Stimulated activated naive CD4-positive, alpha-beta T cell (primary cell): Measurements from ENCODE around the gene CHST1.

ENCODE experiments used
- DNase-seq, 6 experiments: peaks; one replicate each; lab custom pipeline; 2025; lab: John Stamatoyannopoulos, UW

CHST1 gene

DNA sequence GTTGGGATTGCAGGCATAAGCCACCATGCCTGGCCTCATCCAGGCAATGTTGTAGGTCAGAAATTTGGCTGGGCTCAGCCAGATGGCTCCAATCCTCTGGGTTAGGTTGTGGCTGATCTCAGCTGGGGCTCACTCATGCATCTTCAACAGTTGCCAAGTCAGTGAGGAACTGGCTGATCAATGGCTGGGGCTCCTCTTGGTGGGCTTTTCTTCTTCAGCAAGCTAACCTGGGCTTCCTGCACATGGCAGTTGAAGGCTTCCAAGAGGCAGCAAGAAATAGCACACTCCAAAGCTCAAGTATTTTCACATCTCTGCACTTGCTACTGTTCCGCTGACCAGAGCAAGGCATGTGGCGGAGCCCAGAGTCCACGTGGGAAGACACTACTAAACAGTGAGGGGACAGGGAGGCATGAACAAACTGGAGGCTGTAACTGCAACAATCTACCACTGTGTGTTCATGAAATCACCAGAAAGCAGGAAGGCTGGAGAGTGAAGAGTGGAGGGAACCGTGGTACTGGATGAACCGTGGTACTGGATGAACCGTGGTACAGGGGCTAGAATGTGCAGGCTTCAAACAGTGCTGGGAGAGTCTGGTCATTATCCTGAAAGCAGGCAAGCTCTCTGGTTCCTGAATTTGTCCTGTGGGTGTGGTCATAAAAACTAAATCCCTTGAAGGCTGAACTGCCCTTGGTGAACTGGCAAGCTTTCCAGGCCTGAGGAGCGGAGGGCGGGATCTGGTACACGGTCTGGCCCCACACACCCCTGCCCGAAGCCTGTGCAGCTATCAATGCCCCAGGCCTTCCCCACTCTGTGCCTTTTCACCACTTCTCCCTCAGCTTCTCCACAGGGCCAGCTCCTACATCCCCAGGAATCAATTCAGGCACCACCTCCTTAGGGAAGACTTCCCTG, 20.2 kb downstream of the CHST1 start:
- no peak for DNase-seq

DNA sequence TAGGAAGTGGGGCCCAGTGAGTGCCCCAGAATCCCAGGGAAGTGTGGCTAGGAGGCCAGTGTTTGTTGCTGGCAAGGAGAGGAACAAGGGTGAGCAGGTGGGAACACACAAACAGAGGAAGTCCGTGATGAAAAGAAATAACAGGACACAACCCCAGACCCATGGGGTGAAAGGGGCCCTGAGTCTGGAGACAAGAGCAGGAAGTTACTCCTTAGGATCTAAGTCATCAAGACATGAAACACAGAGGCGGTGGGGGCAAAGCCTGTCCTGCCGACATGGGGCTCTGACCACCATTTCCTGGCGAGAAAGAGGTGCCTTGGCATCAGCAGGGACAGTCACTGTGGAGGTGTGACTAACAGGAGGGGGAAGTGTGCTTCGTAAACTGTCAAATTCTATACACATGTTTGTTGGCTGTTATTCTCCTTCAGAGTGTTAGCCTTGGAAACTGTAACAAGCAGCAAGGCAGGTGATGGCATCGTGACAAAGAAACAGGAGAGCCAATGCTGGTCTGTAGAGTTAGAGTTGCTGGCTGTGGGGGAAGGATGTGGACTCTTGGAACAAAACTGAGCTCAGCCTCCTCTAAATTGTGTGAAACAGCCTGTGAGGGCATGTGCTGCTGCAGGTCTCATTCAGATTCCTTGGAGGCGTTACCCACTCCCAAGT, 21.7 kb downstream of the CHST1 start:
- DNase-seq, result no peak

DNA sequence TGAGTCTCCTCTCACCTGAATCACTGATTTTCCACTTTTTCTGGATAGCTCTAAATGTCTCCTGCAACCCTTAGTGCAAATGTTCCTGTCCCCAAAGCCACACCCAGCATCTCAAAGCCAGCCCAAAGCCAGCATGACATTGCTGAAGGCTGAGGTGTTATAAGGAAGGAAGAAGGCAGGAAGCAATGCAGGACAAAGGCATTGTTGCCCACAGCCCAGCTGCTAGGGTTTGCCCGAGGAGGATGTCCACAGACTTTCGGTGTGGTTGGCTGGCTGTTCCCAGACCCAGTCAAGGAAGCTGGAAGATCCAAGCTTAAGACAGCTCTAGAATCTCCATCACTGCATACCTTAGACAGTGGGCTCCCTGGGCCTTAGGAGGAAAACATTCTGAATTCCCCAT, 23.5 kb downstream of the CHST1 start:
- no peak for DNase-seq

DNA sequence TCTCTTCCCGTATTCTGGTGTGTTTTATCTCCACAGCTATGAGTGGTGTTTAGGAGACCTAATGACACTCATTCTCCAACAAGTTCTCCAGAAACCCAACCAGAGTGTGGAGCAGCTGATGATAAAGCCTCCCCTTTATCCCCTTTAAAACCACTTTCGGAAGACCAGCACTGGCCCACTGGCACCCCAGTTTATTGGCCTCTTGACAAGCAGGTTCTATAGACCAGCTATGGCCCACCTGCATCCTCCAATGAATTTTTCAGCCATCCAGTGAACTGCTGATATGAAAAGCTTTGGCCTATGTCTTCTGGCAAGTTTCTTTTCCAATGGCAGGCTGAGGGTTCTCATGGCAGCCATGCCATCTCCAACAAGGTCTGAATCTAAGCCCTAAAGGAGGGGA, 27.4 kb downstream of the CHST1 start:
- DNase-seq, result no peak

DNA sequence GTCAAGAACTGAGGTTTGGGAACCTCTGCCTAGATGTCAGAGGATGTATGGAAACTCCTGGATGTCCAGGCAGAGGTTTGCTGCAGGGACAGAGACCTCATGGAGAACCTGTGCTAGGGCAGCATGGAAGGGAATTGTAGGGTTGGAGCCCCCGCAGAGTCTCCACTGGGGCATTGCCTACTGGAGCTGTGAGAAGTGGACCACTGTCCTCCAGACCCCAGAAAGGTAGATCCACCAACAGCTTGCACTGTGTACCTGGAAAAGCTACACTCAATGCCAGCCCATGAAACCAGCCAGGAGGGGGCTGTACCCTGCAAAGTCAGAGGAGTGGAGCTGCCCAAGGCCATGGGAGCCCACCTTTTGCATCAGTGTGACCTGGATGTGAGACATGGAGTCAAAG, 29.5 kb downstream of the CHST1 start:
- no peak for DNase-seq

DNA sequence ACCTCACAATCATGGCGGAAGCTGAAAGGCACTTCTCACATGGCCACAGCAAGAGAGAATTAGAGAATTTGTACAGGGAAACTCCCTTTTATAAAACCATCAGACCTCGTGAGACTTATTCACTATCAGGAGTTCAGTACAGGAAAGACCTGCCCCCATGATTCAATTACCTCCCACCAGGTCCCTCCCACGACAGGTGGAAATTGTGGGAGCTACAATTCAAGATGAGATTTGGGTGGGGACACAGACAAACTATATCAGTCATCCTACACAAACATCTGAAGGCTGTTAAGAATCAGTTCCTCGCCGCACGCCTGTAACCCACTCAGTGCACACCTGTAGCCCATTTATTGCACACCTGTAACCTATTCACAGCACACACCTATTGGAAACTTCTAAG, 39.8 kb downstream of the CHST1 start:
- DNase-seq, result no peak

DNA sequence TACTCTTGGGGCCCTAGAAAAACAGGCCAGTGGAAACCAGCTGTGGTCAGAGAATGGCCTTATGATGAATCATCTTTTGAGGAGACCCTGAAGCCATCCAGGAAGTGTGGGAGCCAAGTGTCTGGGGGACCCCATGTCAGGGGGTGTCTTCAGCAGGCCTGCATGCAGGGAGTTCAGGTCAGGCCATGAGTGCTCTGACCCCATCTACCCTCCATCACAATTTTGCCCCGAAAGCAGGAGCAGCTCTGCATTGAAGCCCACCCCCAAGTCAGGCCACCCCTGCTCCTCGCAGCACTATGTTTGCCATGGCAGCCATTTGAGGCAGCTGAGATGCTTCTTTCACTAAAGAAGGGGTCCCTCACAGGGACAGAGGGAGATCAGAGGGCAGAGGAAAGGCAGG, 41.3 kb downstream of the CHST1 start:
- no peak for DNase-seq

DNA sequence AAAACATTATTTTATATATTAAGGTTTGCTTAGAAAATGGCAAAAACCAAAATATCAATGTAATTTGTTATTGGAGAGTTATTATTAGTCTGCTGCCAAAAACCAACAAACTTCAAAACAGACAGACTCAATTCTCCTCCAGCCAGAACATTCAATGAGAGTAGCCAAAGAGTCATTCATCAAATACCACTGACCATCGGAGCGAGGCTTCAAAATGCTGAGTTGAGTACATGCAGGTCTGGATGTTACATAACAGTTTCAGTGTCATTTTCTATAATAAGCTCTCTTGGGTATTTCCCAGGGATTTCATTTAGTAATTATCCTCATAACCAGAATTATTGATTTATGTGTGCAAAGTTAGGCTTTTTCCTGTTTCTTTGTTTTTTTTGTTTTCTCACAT, 42.6 kb downstream of the CHST1 start:
- DNase-seq, result no peak

DNA sequence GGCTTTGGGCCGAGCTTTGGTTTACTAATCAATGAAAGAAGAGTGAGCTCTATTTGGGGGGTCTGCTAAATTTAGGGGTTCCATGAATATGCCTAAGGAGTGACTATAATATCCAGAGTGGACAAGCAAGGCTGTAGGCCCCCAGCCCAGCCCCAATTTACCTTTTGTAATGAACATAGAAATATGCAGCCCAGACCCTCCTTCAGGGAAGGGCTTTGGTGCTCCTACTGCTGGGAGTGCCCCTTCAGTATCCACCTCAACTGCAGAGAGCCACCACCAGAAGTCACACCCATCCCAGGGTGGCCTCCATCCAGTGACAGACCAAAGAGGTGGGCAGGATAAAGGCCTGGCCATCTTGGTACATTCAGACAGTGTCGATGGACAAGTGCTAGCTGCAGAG, 43.1 kb downstream of the CHST1 start:
- DNase-seq, result no peak

DNA sequence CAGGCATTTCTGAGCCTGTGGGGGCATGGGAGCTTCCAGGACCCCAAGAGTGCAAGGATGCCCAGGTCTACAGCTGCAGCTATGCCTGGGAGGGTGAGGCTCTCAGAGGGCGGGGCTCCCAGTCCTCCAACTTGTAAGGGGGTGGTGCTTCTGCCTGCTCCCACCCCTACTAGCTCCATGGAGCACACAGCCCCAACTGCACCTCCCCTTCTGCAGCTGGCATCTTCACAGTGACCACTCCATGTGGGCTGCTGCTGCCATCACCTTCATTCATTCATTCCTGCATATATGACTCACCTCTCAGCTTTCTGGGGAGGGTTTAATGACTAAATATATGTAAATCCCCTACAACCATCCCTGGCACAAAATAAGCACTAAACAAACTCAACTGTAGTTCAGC, 43.8 kb downstream of the CHST1 start:
- no peak for DNase-seq

DNA sequence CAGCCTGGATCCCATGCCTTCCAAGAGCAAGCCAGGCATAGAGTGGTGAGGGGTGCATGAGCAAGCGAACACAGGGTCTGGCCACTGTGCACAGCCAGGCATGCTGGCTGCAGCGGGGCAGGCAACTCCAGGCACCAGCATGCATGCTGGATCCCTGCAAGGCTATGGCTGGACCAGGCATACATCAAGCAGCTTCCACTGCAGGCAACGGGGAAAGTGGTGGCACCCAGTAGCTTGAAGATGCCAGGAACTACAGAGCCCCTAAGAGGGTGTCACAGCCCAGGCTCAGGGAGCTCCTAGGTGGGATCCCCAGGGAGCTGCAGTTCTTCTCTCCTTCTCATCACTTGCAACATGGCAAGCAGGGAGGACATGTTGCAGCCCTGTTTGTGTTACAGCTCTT, 45.2 kb downstream of the CHST1 start:
- no peak for DNase-seq

DNA sequence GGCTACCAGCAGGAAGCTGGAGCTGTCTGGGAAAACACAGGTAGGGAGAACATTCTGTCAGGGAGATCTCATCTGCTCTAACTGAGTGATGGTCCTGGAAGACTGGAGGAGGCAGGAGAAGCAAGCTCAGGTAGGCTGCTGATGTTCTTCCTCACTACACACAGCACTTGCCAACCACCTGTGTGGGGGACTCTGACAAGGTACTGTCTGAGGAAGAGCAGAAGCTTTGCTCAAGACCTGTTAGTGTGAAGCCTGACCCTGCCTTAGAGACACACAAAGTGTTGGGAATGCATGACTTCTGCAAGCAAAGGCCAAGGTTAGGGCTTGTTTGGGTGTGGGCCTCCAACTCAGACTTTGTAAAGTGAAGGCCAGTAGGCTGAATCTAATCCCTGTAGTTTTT, 46.5 kb downstream of the CHST1 start:
- no peak for DNase-seq

DNA sequence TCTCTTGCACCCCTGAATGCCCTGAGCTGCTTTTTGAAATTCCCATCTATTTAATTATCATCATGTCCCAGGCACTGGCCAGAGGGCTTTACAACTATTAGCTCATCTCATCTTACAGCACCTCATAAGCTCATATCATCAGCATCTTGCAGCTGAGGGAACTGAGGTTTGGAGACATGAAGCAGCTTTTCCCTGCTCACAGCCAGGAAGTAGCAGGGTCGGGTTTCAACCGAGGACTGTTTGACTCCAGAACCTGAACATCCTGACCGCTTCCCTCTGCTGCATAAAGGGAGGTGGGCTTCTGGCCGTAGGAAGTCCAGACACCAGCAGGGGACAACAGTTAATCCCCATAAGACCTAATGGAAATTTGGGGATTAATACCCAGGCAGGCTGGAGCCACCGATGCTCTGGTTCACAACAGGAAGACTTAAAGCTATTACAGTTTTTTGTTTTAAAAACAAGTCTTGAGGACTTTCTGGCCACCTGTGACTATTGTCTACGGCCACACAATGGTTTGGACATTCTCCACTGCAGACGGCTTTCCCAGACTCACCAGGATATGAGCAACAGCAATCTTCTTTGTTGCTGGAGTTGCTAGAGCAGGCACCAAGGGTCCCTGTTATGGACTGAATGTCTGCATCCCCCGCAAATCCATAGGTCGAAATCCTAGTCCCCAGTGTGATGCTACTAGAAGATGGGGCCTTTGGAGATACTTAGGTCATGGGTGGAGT, 47.4 kb downstream of the CHST1 start:
- DNase-seq, result no peak

DNA sequence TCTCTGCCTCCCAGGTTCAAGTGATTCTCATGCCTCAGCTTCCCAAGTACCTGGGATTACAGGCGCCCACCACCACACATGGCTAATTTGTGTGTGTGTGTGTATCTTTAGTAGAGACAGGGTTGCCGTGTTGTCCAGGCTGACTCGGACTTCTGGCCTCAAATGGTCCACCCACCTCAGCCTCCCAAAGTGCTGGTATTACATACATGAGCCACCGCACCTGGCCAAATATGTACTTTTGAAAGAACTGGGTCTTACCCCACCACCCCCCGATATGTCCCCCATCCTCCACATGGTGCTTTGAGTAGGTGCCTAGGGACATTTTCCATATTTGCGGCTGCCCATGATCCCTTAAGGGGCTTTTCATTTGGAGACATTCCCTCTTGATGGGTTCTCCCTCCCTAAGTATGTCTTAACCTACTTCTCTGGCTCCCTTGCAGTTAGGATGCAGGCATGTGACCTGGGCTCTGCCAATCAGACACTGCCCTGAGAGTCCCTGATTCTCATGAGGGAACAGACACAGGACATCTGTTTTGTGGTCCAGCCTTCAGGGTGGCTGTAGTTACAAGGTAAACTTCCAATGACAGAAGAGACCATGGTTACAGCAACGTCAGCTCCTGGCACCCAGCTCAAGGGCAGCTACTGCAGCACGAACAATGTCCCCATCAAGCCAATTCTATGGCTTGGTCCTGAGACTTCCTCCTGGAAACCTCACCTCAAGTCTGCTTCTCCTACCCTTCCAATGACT, 48.4 kb downstream of the CHST1 start:
- no peak for DNase-seq

DNA sequence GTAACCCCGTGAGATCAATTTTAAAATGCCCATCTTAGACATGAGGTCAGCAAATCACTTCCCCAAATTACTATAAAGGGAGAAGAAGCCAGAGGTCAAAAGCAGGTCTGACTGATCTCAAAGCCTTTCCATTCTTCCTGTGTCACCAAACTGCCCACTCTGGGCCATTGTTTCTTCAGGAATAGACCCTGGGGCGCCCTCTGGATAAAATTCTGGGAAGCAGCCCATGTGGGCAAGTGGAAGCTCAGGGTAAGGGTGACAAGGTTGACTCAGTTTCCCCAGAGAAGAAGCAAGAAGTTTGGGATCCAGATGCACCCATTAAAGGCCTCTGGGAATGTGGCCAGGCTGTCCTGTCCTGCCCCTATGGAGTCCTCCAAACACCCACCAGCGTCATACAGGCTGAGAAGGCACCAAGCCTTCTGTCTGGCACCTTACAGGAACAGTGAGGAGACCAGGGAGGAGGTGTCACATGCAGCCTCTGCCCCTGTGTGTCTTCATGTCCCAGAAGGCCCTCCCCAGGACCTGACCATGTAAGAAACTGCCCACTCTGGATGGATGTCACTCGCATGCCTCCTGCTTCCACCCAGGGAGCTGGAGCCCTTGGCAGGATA, 50.1 kb downstream of the CHST1 start:
- DNase-seq, result no peak

DNA sequence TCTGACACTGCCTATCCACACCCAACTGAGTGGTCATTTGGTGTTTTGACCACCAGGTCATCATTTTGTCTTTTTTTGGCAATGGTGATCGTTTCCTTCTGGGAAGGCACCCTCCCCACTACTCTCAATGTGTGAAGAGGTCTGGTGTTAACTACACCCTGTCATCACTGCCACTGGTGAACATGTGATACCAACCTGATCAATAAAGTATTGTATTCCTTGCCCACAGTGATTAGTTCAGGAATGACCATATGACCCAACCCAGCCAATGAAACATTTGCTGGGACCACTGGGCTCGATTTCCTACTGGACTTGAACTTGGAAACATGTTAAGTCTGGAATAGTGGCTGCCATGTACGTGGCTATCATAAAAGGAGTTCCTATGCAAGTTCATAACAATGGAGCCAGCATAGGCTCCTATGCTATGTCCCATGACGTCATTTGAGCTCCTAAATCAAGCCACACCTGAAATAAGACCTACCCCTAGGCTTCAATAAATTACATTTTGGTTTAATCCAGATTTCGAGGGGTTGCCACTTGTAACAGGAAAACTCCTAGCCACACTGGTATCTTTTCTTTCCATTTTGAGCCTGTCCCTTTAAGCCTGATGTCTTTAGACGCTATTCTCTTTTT, 51.1 kb downstream of the CHST1 start:
- no peak for DNase-seq

DNA sequence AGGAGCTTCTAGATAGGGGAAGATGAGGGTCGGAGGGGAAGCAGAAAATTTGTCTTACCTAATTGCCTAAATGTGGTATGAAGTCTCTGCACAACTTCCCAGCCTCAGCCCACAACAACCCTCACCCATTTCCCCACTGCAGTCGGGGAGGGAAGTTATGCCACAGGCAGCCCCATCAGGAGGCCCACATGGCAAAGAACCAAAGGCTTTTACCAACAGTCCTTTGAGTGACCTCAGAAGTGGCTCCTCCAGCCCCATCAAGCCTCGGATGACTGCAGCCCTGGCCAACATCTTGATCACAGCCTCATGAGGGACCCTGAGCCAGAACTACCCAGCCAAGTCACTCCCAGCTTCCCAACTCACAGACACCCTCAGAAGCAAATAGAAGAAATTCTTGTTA, 54.8 kb downstream of the CHST1 start:
- no peak for DNase-seq

DNA sequence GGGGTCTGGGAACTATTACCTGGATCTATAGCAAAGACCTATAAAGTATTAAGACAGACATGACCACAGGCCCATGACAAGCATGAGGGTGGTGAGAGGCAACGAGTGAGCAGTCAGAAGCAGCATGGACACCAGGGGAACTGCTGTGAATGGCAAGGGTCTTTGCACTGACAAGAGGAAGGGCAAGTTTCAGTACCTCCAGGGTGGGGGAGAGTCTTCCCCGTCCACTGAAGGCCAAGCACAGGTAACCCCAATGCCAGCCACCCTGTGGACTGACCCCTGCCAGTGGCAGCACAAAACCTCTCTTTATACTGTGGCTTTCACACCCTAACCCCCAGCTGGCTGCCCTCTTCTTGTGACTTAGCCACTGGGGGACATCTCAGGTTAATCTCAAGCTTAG, 55.5 kb downstream of the CHST1 start:
- no peak for DNase-seq

DNA sequence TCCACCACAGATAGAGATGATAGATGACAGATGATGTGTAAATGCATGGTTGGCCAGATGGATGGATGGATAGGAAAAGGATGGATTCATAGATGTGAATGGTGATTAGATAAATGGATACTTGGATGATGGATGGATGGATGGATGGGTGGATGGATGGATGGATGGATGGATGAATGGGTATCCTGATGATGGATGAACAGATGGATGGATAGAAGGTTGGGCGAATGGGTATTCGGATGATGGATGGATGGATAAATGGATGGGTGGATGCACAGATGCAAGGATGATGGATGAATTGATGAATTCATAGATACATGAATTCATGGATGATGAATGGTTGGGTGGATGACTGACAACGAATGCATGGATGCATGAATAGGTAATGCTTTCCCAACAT, 56.1 kb downstream of the CHST1 start:
- no peak for DNase-seq

DNA sequence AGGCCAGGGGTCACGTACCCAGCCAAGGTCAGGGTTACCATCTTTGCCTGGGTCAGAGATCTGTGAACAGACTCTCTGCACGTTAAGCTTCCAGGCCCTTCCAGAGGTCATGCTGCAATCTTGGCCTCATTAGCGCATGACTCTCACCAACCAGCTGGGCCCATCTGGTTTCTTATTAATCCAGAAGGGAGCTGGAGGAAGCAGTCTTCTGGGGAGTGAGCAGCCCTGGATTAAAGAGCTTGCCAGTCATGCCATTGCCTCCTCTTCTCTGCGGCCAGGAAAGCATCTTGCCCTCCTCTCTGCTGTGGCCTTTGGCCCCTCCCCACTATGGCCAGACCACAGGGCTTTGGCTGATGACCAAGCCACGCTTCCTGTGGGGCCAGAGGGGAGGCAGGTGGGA, 57.4 kb downstream of the CHST1 start:
- DNase-seq, result no peak

DNA sequence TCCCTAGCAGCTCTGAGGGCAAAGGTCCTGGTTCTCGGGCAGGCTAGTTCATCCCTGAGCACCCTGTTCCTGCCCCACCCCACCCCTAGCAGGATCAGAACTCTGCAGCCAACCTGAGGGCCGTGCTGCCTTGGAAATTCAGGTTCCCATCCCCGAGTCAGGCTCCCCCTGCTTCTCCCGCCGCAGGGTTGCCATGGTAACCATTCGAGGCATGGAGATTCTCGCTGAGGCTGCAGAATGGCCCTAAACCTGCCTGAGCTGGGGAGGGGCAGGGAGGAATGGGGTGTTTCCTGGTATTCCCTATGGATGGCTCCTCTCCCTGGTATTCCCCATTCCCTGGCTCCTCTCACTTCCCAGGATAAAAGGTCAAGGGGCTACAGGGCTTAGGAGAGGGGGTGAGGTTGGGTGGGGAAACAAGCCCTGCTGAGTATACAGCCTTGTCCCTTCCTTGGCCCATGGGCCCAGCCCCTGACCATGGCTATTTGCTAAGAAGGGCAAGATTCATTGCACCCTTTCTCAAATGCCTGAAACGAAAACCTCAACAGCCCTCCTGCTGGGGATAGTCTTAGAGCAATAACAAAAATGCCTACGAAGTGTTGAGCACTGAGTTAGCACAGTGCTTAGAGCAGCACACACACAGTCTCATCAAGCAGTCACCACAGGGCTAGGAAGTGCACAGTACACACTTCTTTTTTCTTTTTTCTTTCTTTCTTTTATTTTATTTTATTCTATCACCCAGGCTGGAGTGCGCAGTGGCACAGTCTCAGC, 58.7 kb downstream of the CHST1 start:
- DNase-seq, result no peak
